A549 (cell line): ENCODE measurements around the gene CNTNAP2.

Experiments used
- CEBPB ChIP-seq, 2 experiments: fragments of >200 bp in 1 of 2; sonication (Bioruptor Twin) in 1 of 2; formaldehyde crosslinking in 1 of 2; IDR thresholded peaks; 2 replicates each; pipeline ENCODE4 v1.6.1; 2012 to 2016
- RARB ChIP-seq: fragments of 250-450 bp; sonication (Bioruptor Pico); IDR thresholded peaks from 2 replicates; pipeline ENCODE4 v1.8.0; 2021; ENCODE audit warnings: mild to moderate bottlenecking, moderate library complexity
- RCOR1 ChIP-seq: fragments of 150-350 bp; IDR thresholded peaks from 2 replicates; pipeline ENCODE4 v1.6.1; 2014; ENCODE audit warnings: antibody characterized with exemption, low read length, low read depth
- TP53 ChIP-seq: fragments of 250-450 bp; sonication (Bioruptor Pico); IDR thresholded peaks from 2 replicates; pipeline ENCODE4 v1.5.0; 2021; ENCODE audit warnings: mild to moderate bottlenecking, moderate library complexity

- no peak for TF ChIP-seq RCOR1
- no peak for TF ChIP-seq RARB (CRISPR knock-in tag)
- no peak for TF ChIP-seq TP53 (CRISPR knock-in tag)
- TF ChIP-seq CEBPB (IDR thresholded peaks at IDR 0.05), result no peak
Observed at GRCh38 chr7:147298611-147299043, 1182.0 kb downstream of the CNTNAP2 start.
